Activated CD4-positive, alpha-beta T cell treated with anti-CD3 and anti-CD28 coated beads, Interleukin-2, amount 50 U/mL, for 24 hours (primary cell): Measurements from ENCODE around the gene BLOC1S2.
"Not testable (repeated sequence)": the region's sequence is repeated elsewhere in the genome, so short reads cannot be mapped to it uniquely, and the experiment has no call there.

Experiments
- DNase-seq, 2 donors: peaks; one replicate each; pipeline ENCODE4 v3.0.0-alpha.2; 2020; ENCODE audit warnings: low read depth in 1 of 2, low spot score in 1 of 2

Gene BLOC1S2

GRCh38 chr10:100286051-100287033 is at the start of gene BLOC1S2:
TSS of gene BLOC1S2 (minus strand) at chr10:100286680. CDS start at chr10:100286659, 21 bp downstream.
- DNase-seq: peak; percentile 85 to 89

- no peak for DNase-seq
Measured at GRCh38 chr10:100334762-100335161, 48.3 kb upstream of the BLOC1S2 start.

GRCh38 chr10:100333661-100334440 is 47.4 kb upstream of the BLOC1S2 start:
- DNase-seq: no peak

GRCh38 chr10:100333106-100333505 is 46.6 kb upstream of the BLOC1S2 start:
- DNase-seq: no peak

GRCh38 chr10:100330079-100330478 is 43.6 kb upstream of the BLOC1S2 start, which contains the start of gene PKD2L1:
TSS of gene PKD2L1 (minus strand) at chr10:100330228. CDS start at chr10:100330103, 125 bp downstream.
- no peak for DNase-seq

- no peak for DNase-seq
Measured at GRCh38 chr10:100328198-100328597, 41.7 kb upstream of the BLOC1S2 start.

- no peak for DNase-seq
Measured at GRCh38 chr10:100327718-100328009, 41.2 kb upstream of the BLOC1S2 start.

- peak in 1 of 2 donors; percentile 6 for DNase-seq
Measured at GRCh38 chr10:100327007-100327717, 40.7 kb upstream of the BLOC1S2 start.

- no peak for DNase-seq
Measured at GRCh38 chr10:100325158-100325557, 38.7 kb upstream of the BLOC1S2 start.

GRCh38 chr10:100319707-100320402 is 33.4 kb upstream of the BLOC1S2 start:
- DNase-seq: no peak

GRCh38 chr10:100318207-100318606 is 31.7 kb upstream of the BLOC1S2 start:
- no peak for DNase-seq

- no peak for DNase-seq
Measured at GRCh38 chr10:100315615-100316014, 29.1 kb upstream of the BLOC1S2 start.

GRCh38 chr10:100311298-100311697 is 24.8 kb upstream of the BLOC1S2 start:
- no peak for DNase-seq

GRCh38 chr10:100307684-100308083 is 21.2 kb upstream of the BLOC1S2 start:
- no peak for DNase-seq

- DNase-seq: no peak
Measured at GRCh38 chr10:100306861-100307260, 20.4 kb upstream of the BLOC1S2 start.

- no peak for DNase-seq
Measured at GRCh38 chr10:100304414-100304813, 17.9 kb upstream of the BLOC1S2 start.

GRCh38 chr10:100303724-100304319 is 17.3 kb upstream of the BLOC1S2 start:
- no peak for DNase-seq

- not testable (repeated sequence) for DNase-seq
Measured at GRCh38 chr10:100301123-100301522, 14.6 kb upstream of the BLOC1S2 start.

- no peak for DNase-seq
Measured at GRCh38 chr10:100297242-100297641, 10.8 kb upstream of the BLOC1S2 start.

- DNase-seq: no peak
Measured at GRCh38 chr10:100293066-100293465, 6.6 kb upstream of the BLOC1S2 start.
